ENCODE results near the gene MYO5A.

MYO5A gene

DNA sequence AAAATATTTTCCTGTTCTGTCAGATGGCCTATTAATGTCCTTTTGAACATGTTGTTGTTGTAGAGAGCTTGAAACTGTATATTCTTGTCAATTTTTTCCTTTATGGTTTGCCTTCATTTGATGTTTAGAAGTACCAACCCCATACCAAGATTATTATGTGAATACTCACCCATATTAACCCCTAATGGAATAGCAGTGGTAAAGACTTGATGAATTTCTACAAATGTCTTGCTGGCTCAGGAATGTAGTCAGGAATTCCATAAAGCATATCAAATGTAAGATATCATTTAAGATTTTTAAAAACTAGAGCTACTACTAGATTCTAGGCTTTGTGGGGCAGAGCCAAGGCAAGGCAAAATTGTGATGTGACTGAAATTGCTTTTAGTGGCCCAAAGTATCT lies 30.0 kb downstream of the MYO5A start:
- TF ChIP-seq POLR2AphosphoS5 (IDR thresholded peaks at IDR 0.05; ENCODE audit: low read depth, low read length) (no peak), FOXP2 (optimal IDR thresholded peaks at IDR 0.05; ENCODE audit: borderline replicate concordance, extremely low read depth, extremely low read length, insufficient read depth) (no peak), TAF1 (IDR thresholded peaks at IDR 0.05; ENCODE audit: borderline replicate concordance, insufficient read depth, low read length) (no peak), SIN3A (IDR thresholded peaks at IDR 0.05; ENCODE audit: borderline replicate concordance, insufficient read depth, low read length) (no peak), REST (IDR thresholded peaks at IDR 0.05; ENCODE audit: insufficient read depth in 1 of 2, low read depth in 2 of 2, low read length in 2 of 2) (no peak)

GRCh38 chr15:52496776-52497470 lies 31.8 kb downstream of the MYO5A start:
- TF ChIP-seq SIN3A (IDR thresholded peaks at IDR 0.05; ENCODE audit: borderline replicate concordance, insufficient read depth, low read length), result no peak
- no peak for TF ChIP-seq TAF1 (IDR thresholded peaks at IDR 0.05; ENCODE audit: borderline replicate concordance, insufficient read depth, low read length)
- no peak for TF ChIP-seq FOXP2 (optimal IDR thresholded peaks at IDR 0.05; ENCODE audit: borderline replicate concordance, extremely low read depth, extremely low read length, insufficient read depth)
- TF ChIP-seq REST (IDR thresholded peaks at IDR 0.05; ENCODE audit: insufficient read depth in 1 of 2, low read depth in 2 of 2, low read length in 2 of 2), result no peak
- no peak for TF ChIP-seq POLR2AphosphoS5 (IDR thresholded peaks at IDR 0.05; ENCODE audit: low read depth, low read length)

DNA sequence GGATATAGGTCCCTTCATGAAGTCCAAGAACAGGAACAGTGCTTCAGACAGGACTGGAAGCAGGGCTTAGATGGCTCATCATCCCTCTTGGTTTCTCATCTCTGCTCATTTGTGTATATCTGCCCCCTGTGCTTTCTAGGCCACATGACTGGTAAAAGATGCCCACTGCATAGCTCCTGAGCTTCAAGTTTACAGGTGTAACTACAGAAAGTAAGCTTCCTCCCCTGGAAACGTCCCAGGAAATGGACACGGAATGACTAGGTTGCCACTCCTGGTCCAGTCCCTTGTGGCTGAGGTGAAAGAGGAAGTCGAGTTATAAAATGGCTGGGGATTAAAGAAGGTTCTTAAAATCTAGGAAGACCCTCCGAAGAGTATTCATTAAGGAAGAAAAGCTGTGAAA lies 32.5 kb downstream of the MYO5A start:
- no peak for TF ChIP-seq TAF1 (IDR thresholded peaks at IDR 0.05; ENCODE audit: borderline replicate concordance, insufficient read depth, low read length)

GRCh38 chr15:52495125-52495524 lies 33.6 kb downstream of the MYO5A start:
- no peak for TF ChIP-seq TAF1 (IDR thresholded peaks at IDR 0.05; ENCODE audit: borderline replicate concordance, insufficient read depth, low read length)
- no peak for TF ChIP-seq SIN3A (IDR thresholded peaks at IDR 0.05; ENCODE audit: borderline replicate concordance, insufficient read depth, low read length)
- TF ChIP-seq REST (IDR thresholded peaks at IDR 0.05; ENCODE audit: insufficient read depth in 1 of 2, low read depth in 2 of 2, low read length in 2 of 2), result no peak
- no peak for TF ChIP-seq FOXP2 (optimal IDR thresholded peaks at IDR 0.05; ENCODE audit: borderline replicate concordance, extremely low read depth, extremely low read length, insufficient read depth)
- no peak for TF ChIP-seq POLR2AphosphoS5 (IDR thresholded peaks at IDR 0.05; ENCODE audit: low read depth, low read length)

- TF ChIP-seq FOXP2 (optimal IDR thresholded peaks at IDR 0.05; ENCODE audit: borderline replicate concordance, extremely low read depth, extremely low read length, insufficient read depth) (no peak), REST (IDR thresholded peaks at IDR 0.05; ENCODE audit: insufficient read depth in 1 of 2, low read depth in 2 of 2, low read length in 2 of 2) (no peak), POLR2AphosphoS5 (IDR thresholded peaks at IDR 0.05; ENCODE audit: low read depth, low read length) (no peak), SIN3A (IDR thresholded peaks at IDR 0.05; ENCODE audit: borderline replicate concordance, insufficient read depth, low read length) (no peak), TAF1 (IDR thresholded peaks at IDR 0.05; ENCODE audit: borderline replicate concordance, insufficient read depth, low read length) (no peak)
Measured at GRCh38 chr15:52493968-52494367, 34.7 kb downstream of the MYO5A start.

Data from PFSK-1 (cell line).